GM23248 (cell line): ENCODE data around the gene EGR4.

Experiments
- EZH2 ChIP-seq: fragments of 200-600 bp; sonication (generic); IDR thresholded peaks from 2 replicates; pipeline ENCODE4 v1.6.1; 2018; ENCODE audit warnings: antibody characterized with exemption, mild to moderate bottlenecking; ENCODE audit not compliant: insufficient read depth, poor library complexity, severe bottlenecking
- EZH2phosphoT487 ChIP-seq: fragments of 200-600 bp; sonication (generic); IDR thresholded peaks from 2 replicates; pipeline ENCODE4 v1.6.1; 2018; ENCODE audit warnings: antibody characterized with exemption, moderate library complexity, mild to moderate bottlenecking, low read depth; ENCODE audit not compliant: insufficient read depth

DNA sequence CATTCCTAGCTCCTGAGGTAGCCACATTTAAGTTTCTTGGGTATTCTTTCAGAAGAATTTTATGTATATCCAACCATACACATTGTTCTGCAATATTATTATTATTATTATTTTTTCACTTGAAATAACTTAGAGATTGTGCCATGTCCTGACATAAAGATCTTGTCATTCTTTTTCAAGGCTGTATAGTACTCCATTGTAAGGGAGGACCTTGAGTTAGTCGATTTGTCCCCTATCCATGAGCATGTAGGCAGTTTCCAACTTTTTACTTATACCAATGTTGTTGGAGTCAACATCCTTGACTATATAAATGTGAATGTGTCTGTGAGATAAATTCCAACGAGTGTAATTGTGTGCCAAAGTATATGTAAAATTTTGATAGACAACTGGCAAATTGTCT is 891 bp upstream of the EGR4 start:
- TF ChIP-seq EZH2 (peak; percentile 44), EZH2phosphoT487 (no peak)
